C4-2B (cell line): ENCODE data around the gene FLYWCH2.

Source experiments
- ZFX ChIP-seq: fragments of 450-650 bp; IDR thresholded peaks from 2 replicates; pipeline ENCODE4 v1.6.1; 2017
- TF ChIP-seq, protein P1 (sequence below): fragments of 450-650 bp; conservative IDR thresholded peaks from 2 replicates; pipeline ENCODE4 v1.5.1; 2017; ENCODE audit warnings: mild to moderate bottlenecking

- TF ChIP-seq, protein P1, sequence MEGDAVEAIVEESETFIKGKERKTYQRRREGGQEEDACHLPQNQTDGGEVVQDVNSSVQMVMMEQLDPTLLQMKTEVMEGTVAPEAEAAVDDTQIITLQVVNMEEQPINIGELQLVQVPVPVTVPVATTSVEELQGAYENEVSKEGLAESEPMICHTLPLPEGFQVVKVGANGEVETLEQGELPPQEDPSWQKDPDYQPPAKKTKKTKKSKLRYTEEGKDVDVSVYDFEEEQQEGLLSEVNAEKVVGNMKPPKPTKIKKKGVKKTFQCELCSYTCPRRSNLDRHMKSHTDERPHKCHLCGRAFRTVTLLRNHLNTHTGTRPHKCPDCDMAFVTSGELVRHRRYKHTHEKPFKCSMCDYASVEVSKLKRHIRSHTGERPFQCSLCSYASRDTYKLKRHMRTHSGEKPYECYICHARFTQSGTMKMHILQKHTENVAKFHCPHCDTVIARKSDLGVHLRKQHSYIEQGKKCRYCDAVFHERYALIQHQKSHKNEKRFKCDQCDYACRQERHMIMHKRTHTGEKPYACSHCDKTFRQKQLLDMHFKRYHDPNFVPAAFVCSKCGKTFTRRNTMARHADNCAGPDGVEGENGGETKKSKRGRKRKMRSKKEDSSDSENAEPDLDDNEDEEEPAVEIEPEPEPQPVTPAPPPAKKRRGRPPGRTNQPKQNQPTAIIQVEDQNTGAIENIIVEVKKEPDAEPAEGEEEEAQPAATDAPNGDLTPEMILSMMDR = no peak
- TF ChIP-seq ZFX = no peak
These were observed 48.0 kb upstream of the FLYWCH2 start for GRCh38 chr16:2834968-2835367.
